OCI-LY1 (cell line): ENCODE data around the gene SLC15A1.

Source experiments
- H2AFZ ChIP-seq: fragments of 200-600 bp; sonication (generic), shearing (Covaris generic); 2 replicates; pipeline ENCODE4 v1.6.0; 2014; ENCODE audit warnings: antibody characterized with exemption, mild to moderate bottlenecking, low read length
- H3F3A ChIP-seq: fragments of 200-600 bp; sonication (generic), shearing (Covaris generic); 2 replicates; pipeline ENCODE4 v1.6.0; 2014; ENCODE audit warnings: mild to moderate bottlenecking, antibody characterized with exemption, low read length, moderate library complexity; ENCODE audit not compliant: insufficient read depth
- H3K27ac ChIP-seq: fragments of 200-600 bp; sonication (generic); 2 replicates; pipeline ENCODE4 v1.5.1; 2014; ENCODE audit warnings: low read length, mixed run types, mild to moderate bottlenecking, low read depth; ENCODE audit not compliant: poor library complexity, severe bottlenecking
- H3K27me3 ChIP-seq: fragments of 200-600 bp; sonication (generic); 2 replicates; pipeline ENCODE4 v1.6.0; 2014; ENCODE audit warnings: antibody characterized with exemption, mild to moderate bottlenecking, low read length, moderate library complexity; ENCODE audit not compliant: insufficient read depth
- H3K36me3 ChIP-seq: fragments of 200-600 bp; sonication (generic); 2 replicates; pipeline ENCODE4 v1.6.1; 2014; ENCODE audit warnings: mild to moderate bottlenecking, antibody characterized with exemption, low read length, moderate library complexity, mixed read lengths; ENCODE audit not compliant: insufficient read depth
- H3K4me1 ChIP-seq: fragments of 200-600 bp; sonication (generic); 2 replicates; pipeline ENCODE4 v1.5.1; 2014; ENCODE audit warnings: mild to moderate bottlenecking, low read length, moderate library complexity; ENCODE audit not compliant: insufficient read depth, severe bottlenecking
- H3K4me2 ChIP-seq: fragments of 200-600 bp; sonication (generic), shearing (Covaris generic); 2 replicates; pipeline ENCODE4 v1.6.1; 2014; ENCODE audit warnings: low read length
- H3K4me3 ChIP-seq: fragments of 200-600 bp; sonication (generic); 2 replicates; pipeline ENCODE4 v1.5.1; 2014; ENCODE audit warnings: low read length, low read depth, mild to moderate bottlenecking, mixed read lengths; ENCODE audit not compliant: poor library complexity, severe bottlenecking
- H3K79me2 ChIP-seq: fragments of 200-600 bp; shearing (Covaris generic); 2 replicates; pipeline ENCODE4 v1.6.1; 2016; ENCODE audit warnings: mixed run types, low read length, mixed read lengths; ENCODE audit not compliant: insufficient read depth
- H3K9ac ChIP-seq: fragments of 200-600 bp; sonication (generic), shearing (Covaris generic); 2 replicates; pipeline ENCODE4 v1.6.1; 2014; ENCODE audit warnings: mild to moderate bottlenecking, low read length, mixed read lengths
- H3K9me2 ChIP-seq: fragments of 200-600 bp; sonication (generic), shearing (Covaris generic); 2 replicates; pipeline ENCODE4 v1.6.1; 2014; ENCODE audit warnings: low read depth, mild to moderate bottlenecking, low read length, mixed read lengths
- H3K9me3 ChIP-seq: fragments of 200-600 bp; shearing (Covaris generic); 2 replicates; pipeline ENCODE4 v1.6.1; 2014; ENCODE audit warnings: low read length, mixed read lengths
- H4K20me1 ChIP-seq: fragments of 200-600 bp; sonication (generic), shearing (Covaris generic); 2 replicates; pipeline ENCODE4 v1.6.0; 2016; ENCODE audit warnings: mild to moderate bottlenecking, low read length; ENCODE audit not compliant: insufficient read depth
- CTCF ChIP-seq: fragments of 200-600 bp; sonication (generic), shearing (Covaris generic); IDR thresholded peaks from 2 replicates; pipeline ENCODE4 v1.5.1; 2017; ENCODE audit warnings: mild to moderate bottlenecking, antibody characterized with exemption, low read length, moderate library complexity, mixed read lengths
- EZH2 ChIP-seq: fragments of 200-600 bp; sonication (generic), shearing (Covaris generic); IDR thresholded peaks from 2 replicates; pipeline ENCODE4 v1.8.0; 2017; ENCODE audit warnings: borderline replicate concordance, mixed run types, mild to moderate bottlenecking, antibody characterized with exemption, low read length, moderate library complexity, mixed read lengths

SLC15A1 gene

GRCh38 chr13:98731038-98731437, 21.4 kb downstream of the SLC15A1 start:
- H3F3A ChIP-seq = no peaks in the 10 kb centered on the region
- H3K79me2 ChIP-seq = no peaks in the 10 kb centered on the region
- H2AFZ ChIP-seq = no peak overlapping the region
- H3K4me1 ChIP-seq = no peaks in the 10 kb centered on the region
- H3K9me3 ChIP-seq = no peaks in the 10 kb centered on the region
- no peaks in the 10 kb centered on the region for H3K36me3 ChIP-seq
- no peak overlapping the region for H3K4me2 ChIP-seq
- no peaks in the 10 kb centered on the region for H4K20me1 ChIP-seq
- TF ChIP-seq EZH2 = no peak
- no peak for TF ChIP-seq CTCF
- no peak overlapping the region for H3K27ac ChIP-seq
- no peaks in the 10 kb centered on the region for H3K9me2 ChIP-seq
- H3K27me3 ChIP-seq = peaks cover 12% of the 10 kb centered on the region; the same call in 1 of the 2 replicates
- H3K9ac ChIP-seq = no peak overlapping the region
- no peak overlapping the region for H3K4me3 ChIP-seq

GRCh38 chr13:98730441-98730840, 22.0 kb downstream of the SLC15A1 start:
- TF ChIP-seq CTCF (no peak), EZH2 (no peak)

GRCh38 chr13:98729658-98730057, 22.8 kb downstream of the SLC15A1 start:
- Histone ChIP-seq H2AFZ (no peak overlapping the region), H3K9ac (no peak overlapping the region), H3K79me2 (no peaks in the 10 kb centered on the region), H3K9me3 (no peaks in the 10 kb centered on the region), H3K4me2 (no peak overlapping the region), H3K36me3 (no peaks in the 10 kb centered on the region), H3F3A (no peaks in the 10 kb centered on the region), H3K9me2 (no peaks in the 10 kb centered on the region), H3K27me3 (peaks cover 12% of the 10 kb centered on the region; the same call in 1 of the 2 replicates), H4K20me1 (no peaks in the 10 kb centered on the region), H3K27ac (no peak overlapping the region), H3K4me3 (no peak overlapping the region), H3K4me1 (no peaks in the 10 kb centered on the region)
- TF ChIP-seq EZH2 (no peak), CTCF (no peak)

More at GRCh38 chr13:98730441-98730840, 22.0 kb downstream of the SLC15A1 start:
- no peak overlapping the region for H3K4me2 ChIP-seq
- no peaks in the 10 kb centered on the region for H3K79me2 ChIP-seq
- H3K4me1 ChIP-seq = no peaks in the 10 kb centered on the region
- no peak overlapping the region for H3K9ac ChIP-seq
- no peaks in the 10 kb centered on the region for H3K9me2 ChIP-seq
- H3K4me3 ChIP-seq = no peak overlapping the region
- peaks cover 12% of the 10 kb centered on the region; the same call in 1 of the 2 replicates for H3K27me3 ChIP-seq
- H3K36me3 ChIP-seq = no peaks in the 10 kb centered on the region
- H3K27ac ChIP-seq = no peak overlapping the region
- H3K9me3 ChIP-seq = no peaks in the 10 kb centered on the region
- H4K20me1 ChIP-seq = no peaks in the 10 kb centered on the region
- H3F3A ChIP-seq = no peaks in the 10 kb centered on the region
- H2AFZ ChIP-seq = no peak overlapping the region
